GM12865 (cell line): Measurements from ENCODE around the gene TBXA2R.

Source experiments
- DNase-seq: peaks from one replicate; pipeline ENCODE4 v3.0.0; 2010; ENCODE audit warnings: low read depth
- H3K4me3 ChIP-seq: 2 replicates; pipeline ENCODE4 v1.5.1; 2011; ENCODE audit warnings: mild to moderate bottlenecking, low read depth, low read length, control low read depth
- CTCF ChIP-seq: IDR thresholded peaks from 2 replicates; pipeline ENCODE4 v1.5.1; 2011; ENCODE audit warnings: low read length, control low read depth, low read depth, inconsistent platforms; ENCODE audit not compliant: insufficient read depth; ENCODE audit errors: missing control alignments

TBXA2R gene

GRCh38 chr19:3612901-3613741 lies 6.4 kb upstream of the TBXA2R start:
- DNase-seq = no peak
- no peak for TF ChIP-seq CTCF
- no peak overlapping the region for H3K4me3 ChIP-seq

- TF ChIP-seq CTCF = no peak
- no peak for DNase-seq
- no peak overlapping the region for H3K4me3 ChIP-seq
Observed at GRCh38 chr19:3612330-3612729, 5.7 kb upstream of the TBXA2R start.

- TF ChIP-seq CTCF = no peak
- no peak for DNase-seq
- H3K4me3 ChIP-seq = no peak overlapping the region
Observed at GRCh38 chr19:3611841-3612240, 5.2 kb upstream of the TBXA2R start.

- no peak overlapping the region for H3K4me3 ChIP-seq
- DNase-seq = no peak
Observed at GRCh38 chr19:3610745-3611717, 4.4 kb upstream of the TBXA2R start.

GRCh38 chr19:3609779-3610719 lies 3.4 kb upstream of the TBXA2R start:
- no peak overlapping the region for H3K4me3 ChIP-seq
- TF ChIP-seq CTCF = no peak
- DNase-seq = no peak

More at GRCh38 chr19:3610745-3611717, 4.4 kb upstream of the TBXA2R start:
- no peak for TF ChIP-seq CTCF

GRCh38 chr19:3608750-3609322 lies 2.2 kb upstream of the TBXA2R start:
- DNase-seq = no peak
- no peak overlapping the region for H3K4me3 ChIP-seq
- no peak for TF ChIP-seq CTCF
